ENCODE data around the gene TPM1. TPM values are rescaled to one million over a fixed set of nuclear protein-coding genes. Genes with fewer than 3 reads are reported as not detected.

Gene TPM1
- total RNA-seq, 1 donor from 2014 or later: 4,149 TPM

- Histone ChIP-seq H3K27me3 (ENCODE audit: control insufficient read depth in 3 of 3, insufficient read depth in 3 of 3, low read length in 3 of 3) (no peaks in the 10 kb centered on the region), H3K27ac (ENCODE audit: low read depth, low read length) (peak overlapping the region; percentile 40), H3K4me3 (ENCODE audit: low read length in 3 of 3) (no peak overlapping the region), H3K9me3 (ENCODE audit: control insufficient read depth in 3 of 3, low read length in 3 of 3) (no peaks in the 10 kb centered on the region), H3K9ac (ENCODE audit: low read depth in 1 of 3, low read length in 3 of 3) (no peak overlapping the region), H3K4me1 (ENCODE audit: control insufficient read depth in 3 of 3, insufficient read depth in 3 of 3, low read length in 3 of 3) (peaks cover 16 to 33% (median 22%) of the 10 kb centered on the region in 3 donors), H3K36me3 (ENCODE audit: control insufficient read depth in 3 of 3, insufficient read depth in 3 of 3, low read length in 3 of 3) (no peaks in the 10 kb centered on the region)
Measured at GRCh38 chr15:63015618-63016017, 26.9 kb upstream of the TPM1 start.

- Histone ChIP-seq H3K4me1 (ENCODE audit: control insufficient read depth in 3 of 3, insufficient read depth in 3 of 3, low read length in 3 of 3) (peaks cover 16 to 33% (median 23%) of the 10 kb centered on the region in 3 donors), H3K27ac (ENCODE audit: low read depth, low read length) (peak overlapping the region; percentile 4), H3K9me3 (ENCODE audit: control insufficient read depth in 3 of 3, low read length in 3 of 3) (no peaks in the 10 kb centered on the region), H3K4me3 (ENCODE audit: low read length in 3 of 3) (no peak overlapping the region), H3K36me3 (ENCODE audit: control insufficient read depth in 3 of 3, insufficient read depth in 3 of 3, low read length in 3 of 3) (no peaks in the 10 kb centered on the region), H3K9ac (ENCODE audit: low read depth in 1 of 3, low read length in 3 of 3) (no peak overlapping the region), H3K27me3 (ENCODE audit: control insufficient read depth in 3 of 3, insufficient read depth in 3 of 3, low read length in 3 of 3) (no peaks in the 10 kb centered on the region)
Measured at GRCh38 chr15:63016234-63016633, 26.3 kb upstream of the TPM1 start.

- no peak overlapping the region for H3K27ac ChIP-seq (ENCODE audit: low read depth, low read length)
Measured at GRCh38 chr15:63018639-63019038, 23.9 kb upstream of the TPM1 start.

GRCh38 chr15:63019511-63020109, 22.9 kb upstream of the TPM1 start:
- no peaks in the 10 kb centered on the region for H3K9me3 ChIP-seq (ENCODE audit: control insufficient read depth in 3 of 3, low read length in 3 of 3)
- peak overlapping the region in 1 of 3 donors; percentile 45 for H3K4me3 ChIP-seq (ENCODE audit: low read length in 3 of 3)
- no peaks in the 10 kb centered on the region for H3K27me3 ChIP-seq (ENCODE audit: control insufficient read depth in 3 of 3, insufficient read depth in 3 of 3, low read length in 3 of 3)
- H3K27ac ChIP-seq (ENCODE audit: low read depth, low read length): peak overlapping the region; percentile 4
- no peaks in the 10 kb centered on the region for H3K36me3 ChIP-seq (ENCODE audit: control insufficient read depth in 3 of 3, insufficient read depth in 3 of 3, low read length in 3 of 3)
- H3K9ac ChIP-seq (ENCODE audit: low read depth in 1 of 3, low read length in 3 of 3): peak overlapping the region in 1 of 3 donors; percentile 8
- H3K4me1 ChIP-seq (ENCODE audit: control insufficient read depth in 3 of 3, insufficient read depth in 3 of 3, low read length in 3 of 3): peaks cover 16 to 30% (median 17%) of the 10 kb centered on the region in 3 donors

More at GRCh38 chr15:63018639-63019038, 23.9 kb upstream of the TPM1 start:
- no peak overlapping the region for H3K9ac ChIP-seq (ENCODE audit: low read depth in 1 of 3, low read length in 3 of 3)
- no peaks in the 10 kb centered on the region for H3K9me3 ChIP-seq (ENCODE audit: control insufficient read depth in 3 of 3, low read length in 3 of 3)
- H3K36me3 ChIP-seq (ENCODE audit: control insufficient read depth in 3 of 3, insufficient read depth in 3 of 3, low read length in 3 of 3): no peaks in the 10 kb centered on the region
- no peak overlapping the region for H3K4me3 ChIP-seq (ENCODE audit: low read length in 3 of 3)
- H3K27me3 ChIP-seq (ENCODE audit: control insufficient read depth in 3 of 3, insufficient read depth in 3 of 3, low read length in 3 of 3): no peaks in the 10 kb centered on the region
- H3K4me1 ChIP-seq (ENCODE audit: control insufficient read depth in 3 of 3, insufficient read depth in 3 of 3, low read length in 3 of 3): peaks cover 16 to 32% (median 19%) of the 10 kb centered on the region in 3 donors

GRCh38 chr15:63020128-63020527, 22.4 kb upstream of the TPM1 start:
- H3K9me3 ChIP-seq (ENCODE audit: control insufficient read depth in 3 of 3, low read length in 3 of 3): no peaks in the 10 kb centered on the region
- peaks cover 13 to 26% (median 14%) of the 10 kb centered on the region in 3 donors for H3K4me1 ChIP-seq (ENCODE audit: control insufficient read depth in 3 of 3, insufficient read depth in 3 of 3, low read length in 3 of 3)
- H3K27me3 ChIP-seq (ENCODE audit: control insufficient read depth in 3 of 3, insufficient read depth in 3 of 3, low read length in 3 of 3): no peaks in the 10 kb centered on the region
- H3K36me3 ChIP-seq (ENCODE audit: control insufficient read depth in 3 of 3, insufficient read depth in 3 of 3, low read length in 3 of 3): no peaks in the 10 kb centered on the region
- no peak overlapping the region for H3K9ac ChIP-seq (ENCODE audit: low read depth in 1 of 3, low read length in 3 of 3)
- no peak overlapping the region for H3K4me3 ChIP-seq (ENCODE audit: low read length in 3 of 3)
- peak overlapping the region; percentile 4 for H3K27ac ChIP-seq (ENCODE audit: low read depth, low read length)

- H3K27ac ChIP-seq (ENCODE audit: low read depth, low read length): no peak overlapping the region
- no peaks in the 10 kb centered on the region for H3K9me3 ChIP-seq (ENCODE audit: control insufficient read depth in 3 of 3, low read length in 3 of 3)
- no peak overlapping the region for H3K9ac ChIP-seq (ENCODE audit: low read depth in 1 of 3, low read length in 3 of 3)
Measured at GRCh38 chr15:63020759-63021430, 21.7 kb upstream of the TPM1 start.

GRCh38 chr15:63022181-63022580, 20.4 kb upstream of the TPM1 start:
- H3K9ac ChIP-seq (ENCODE audit: low read depth in 1 of 3, low read length in 3 of 3): no peak overlapping the region
- H3K27me3 ChIP-seq (ENCODE audit: control insufficient read depth in 3 of 3, insufficient read depth in 3 of 3, low read length in 3 of 3): no peaks in the 10 kb centered on the region
- no peak overlapping the region for H3K4me3 ChIP-seq (ENCODE audit: low read length in 3 of 3)
- no peaks in the 10 kb centered on the region for H3K36me3 ChIP-seq (ENCODE audit: control insufficient read depth in 3 of 3, insufficient read depth in 3 of 3, low read length in 3 of 3)
- no peaks in the 10 kb centered on the region for H3K9me3 ChIP-seq (ENCODE audit: control insufficient read depth in 3 of 3, low read length in 3 of 3)
- H3K27ac ChIP-seq (ENCODE audit: low read depth, low read length): no peak overlapping the region
- peaks cover 7 to 16% (median 12%) of the 10 kb centered on the region in 3 donors for H3K4me1 ChIP-seq (ENCODE audit: control insufficient read depth in 3 of 3, insufficient read depth in 3 of 3, low read length in 3 of 3)

More at GRCh38 chr15:63020759-63021430, 21.7 kb upstream of the TPM1 start:
- Histone ChIP-seq H3K4me3 (ENCODE audit: low read length in 3 of 3) (no peak overlapping the region), H3K27me3 (ENCODE audit: control insufficient read depth in 3 of 3, insufficient read depth in 3 of 3, low read length in 3 of 3) (no peaks in the 10 kb centered on the region), H3K36me3 (ENCODE audit: control insufficient read depth in 3 of 3, insufficient read depth in 3 of 3, low read length in 3 of 3) (no peaks in the 10 kb centered on the region), H3K4me1 (ENCODE audit: control insufficient read depth in 3 of 3, insufficient read depth in 3 of 3, low read length in 3 of 3) (peaks cover 9 to 20% (median 12%) of the 10 kb centered on the region in 3 donors)

- Histone ChIP-seq H3K4me1 (ENCODE audit: control insufficient read depth in 3 of 3, insufficient read depth in 3 of 3, low read length in 3 of 3) (peaks cover 7 to 16% (median 12%) of the 10 kb centered on the region in 3 donors), H3K9ac (ENCODE audit: low read depth in 1 of 3, low read length in 3 of 3) (no peak overlapping the region), H3K27ac (ENCODE audit: low read depth, low read length) (no peak overlapping the region), H3K27me3 (ENCODE audit: control insufficient read depth in 3 of 3, insufficient read depth in 3 of 3, low read length in 3 of 3) (no peaks in the 10 kb centered on the region), H3K36me3 (ENCODE audit: control insufficient read depth in 3 of 3, insufficient read depth in 3 of 3, low read length in 3 of 3) (no peaks in the 10 kb centered on the region), H3K9me3 (ENCODE audit: control insufficient read depth in 3 of 3, low read length in 3 of 3) (no peaks in the 10 kb centered on the region), H3K4me3 (ENCODE audit: low read length in 3 of 3) (no peak overlapping the region)
Measured at GRCh38 chr15:63022663-63023062, 19.9 kb upstream of the TPM1 start.

- no peaks in the 10 kb centered on the region for H3K36me3 ChIP-seq (ENCODE audit: control insufficient read depth in 3 of 3, insufficient read depth in 3 of 3, low read length in 3 of 3)
- no peaks in the 10 kb centered on the region for H3K27me3 ChIP-seq (ENCODE audit: control insufficient read depth in 3 of 3, insufficient read depth in 3 of 3, low read length in 3 of 3)
- H3K27ac ChIP-seq (ENCODE audit: low read depth, low read length): no peak overlapping the region
- no peak overlapping the region for H3K4me3 ChIP-seq (ENCODE audit: low read length in 3 of 3)
- no peak overlapping the region for H3K9ac ChIP-seq (ENCODE audit: low read depth in 1 of 3, low read length in 3 of 3)
- peaks cover 7 to 16% (median 12%) of the 10 kb centered on the region in 3 donors for H3K4me1 ChIP-seq (ENCODE audit: control insufficient read depth in 3 of 3, insufficient read depth in 3 of 3, low read length in 3 of 3)
- H3K9me3 ChIP-seq (ENCODE audit: control insufficient read depth in 3 of 3, low read length in 3 of 3): no peaks in the 10 kb centered on the region
Measured at GRCh38 chr15:63023351-63023945, 19.1 kb upstream of the TPM1 start.

GRCh38 chr15:63025460-63025859, 17.1 kb upstream of the TPM1 start:
- H3K9ac ChIP-seq (ENCODE audit: low read depth in 1 of 3, low read length in 3 of 3): no peak overlapping the region
- no peaks in the 10 kb centered on the region for H3K9me3 ChIP-seq (ENCODE audit: control insufficient read depth in 3 of 3, low read length in 3 of 3)
- no peak overlapping the region for H3K4me3 ChIP-seq (ENCODE audit: low read length in 3 of 3)
- H3K4me1 ChIP-seq (ENCODE audit: control insufficient read depth in 3 of 3, insufficient read depth in 3 of 3, low read length in 3 of 3): peaks cover 4 to 8% (median 6%) of the 10 kb centered on the region in 3 donors
- H3K36me3 ChIP-seq (ENCODE audit: control insufficient read depth in 3 of 3, insufficient read depth in 3 of 3, low read length in 3 of 3): no peaks in the 10 kb centered on the region
- H3K27me3 ChIP-seq (ENCODE audit: control insufficient read depth in 3 of 3, insufficient read depth in 3 of 3, low read length in 3 of 3): no peaks in the 10 kb centered on the region
- H3K27ac ChIP-seq (ENCODE audit: low read depth, low read length): no peak overlapping the region

All from skeletal muscle tissue (tissue), 4 donors.